IMR-90 (cell line): ENCODE results near the gene MAMDC4. TPM values are rescaled to one million over a fixed set of nuclear protein-coding genes. Genes with fewer than 3 reads are reported as not detected.

Source experiments
- ATAC-seq: fragments of 200-7000 bp; cut with Tn5 transposase; 2 replicates; pipeline ENCODE4 v1.9.1; 2020; ENCODE audit warnings: low read depth, mild to moderate bottlenecking, moderate library complexity
- BruUV-seq: library from RNA; stranded (reverse); fragments of 400-500 nt; replicated peaks from 2 replicates; lab custom pipeline; 2021; lab: Mats Ljungman, UMichigan
- CTCF ChIA-PET: fragments of 300-600 bp; formaldehyde crosslinking; extraction: SDS; loops from one replicate; lab custom pipeline; 2021; ENCODE audit warnings: antibody characterized with exemption; lab: Yijun Ruan, JAX
- POLR2A ChIA-PET: fragments of 300-600 bp; sonication (Branson Sonifier 250); formaldehyde crosslinking; loops from one replicate; lab custom pipeline; 2022; ENCODE audit warnings: antibody characterized with exemption; ENCODE audit not compliant: unreplicated experiment; lab: Charles Lee
- DNase-seq: peaks from one replicate; pipeline ENCODE4 v3.0.0; 2013
- H2AFZ ChIP-seq: replicated peaks from 2 replicates; pipeline ENCODE3; 2013; ENCODE audit warnings: low read length, mild to moderate bottlenecking; ENCODE audit not compliant: poor library complexity
- H2AK5ac ChIP-seq: 2 replicates; pipeline ENCODE4 v1.6.1; 2013; ENCODE audit warnings: low read depth, low read length, inconsistent platforms
- H2AK9ac ChIP-seq: replicated peaks from 2 replicates; pipeline ENCODE3; 2013; ENCODE audit warnings: mild to moderate bottlenecking, low read depth, low read length, moderate library complexity; ENCODE audit not compliant: poor library complexity
- H2BK120ac ChIP-seq: 2 replicates; pipeline ENCODE4 v1.6.1; 2013; ENCODE audit warnings: low read depth, low read length, inconsistent platforms
- H2BK15ac ChIP-seq: 3 replicates; pipeline ENCODE4 v1.6.1; 2013; ENCODE audit warnings: low read depth, low read length, inconsistent platforms
- H2BK20ac ChIP-seq: 2 replicates; pipeline ENCODE4 v1.6.1; 2013; ENCODE audit warnings: low read depth, mild to moderate bottlenecking, inconsistent platforms, low read length, moderate library complexity
- H2BK5ac ChIP-seq: 2 replicates; pipeline ENCODE4 v1.6.1; 2013; ENCODE audit warnings: mild to moderate bottlenecking, low read depth, low read length, inconsistent platforms; ENCODE audit not compliant: poor library complexity, severe bottlenecking
- H3K14ac ChIP-seq: replicated peaks from 2 replicates; pipeline ENCODE4 v1.6.1; 2013; ENCODE audit warnings: low read depth, low read length, inconsistent platforms
- H3K18ac ChIP-seq: 2 replicates; pipeline ENCODE4 v1.6.1; 2013; ENCODE audit warnings: low read depth, low read length, control low read depth
- H3K23ac ChIP-seq: 2 replicates; pipeline ENCODE4 v1.6.1; 2013; ENCODE audit warnings: low read depth, low read length, inconsistent platforms
- H3K27ac ChIP-seq: 2 replicates; pipeline ENCODE4 v1.5.1; 2013; ENCODE audit warnings: mild to moderate bottlenecking, control low read depth, low read length; ENCODE audit not compliant: insufficient read depth
- H3K27me3 ChIP-seq: 2 replicates; pipeline ENCODE4 v1.6.1; 2013; ENCODE audit warnings: low read length; ENCODE audit not compliant: control insufficient read depth, insufficient read depth
- H3K36me3 ChIP-seq: 2 replicates; pipeline ENCODE4 v1.6.1; 2013; ENCODE audit warnings: low read length, mixed read lengths; ENCODE audit not compliant: control insufficient read depth, insufficient read depth
- H3K4ac ChIP-seq: 2 replicates; pipeline ENCODE4 v1.6.1; 2013; ENCODE audit warnings: low read depth, low read length, inconsistent platforms
- H3K4me1 ChIP-seq: 2 replicates; pipeline ENCODE4 v1.6.1; 2013; ENCODE audit warnings: low read length, mixed read lengths; ENCODE audit not compliant: control insufficient read depth, insufficient read depth
- H3K4me2 ChIP-seq: 2 replicates; pipeline ENCODE4 v1.6.1; 2013; ENCODE audit warnings: low read depth, mild to moderate bottlenecking, control low read depth, low read length, moderate library complexity
- H3K4me3 ChIP-seq: 2 replicates; pipeline ENCODE4 v1.5.1; 2013; ENCODE audit warnings: low read depth, mild to moderate bottlenecking, control low read depth, low read length, moderate library complexity; ENCODE audit not compliant: insufficient read depth
- H3K56ac ChIP-seq: 2 replicates; pipeline ENCODE4 v1.6.1; 2013; ENCODE audit warnings: low read length, inconsistent platforms; ENCODE audit not compliant: insufficient read depth; ENCODE audit errors: extremely low read depth
- H3K79me1 ChIP-seq, 2 experiments: 2 replicates each; pipeline ENCODE4 v1.6.1; 2013; ENCODE audit warnings: low read length in 2 of 2, inconsistent platforms in 1 of 2, low read depth in 1 of 2
- H3K9ac ChIP-seq: 2 replicates; pipeline ENCODE4 v1.6.1; 2013; ENCODE audit warnings: low read depth, low read length, control low read depth
- H3K9me1 ChIP-seq: 2 replicates; pipeline ENCODE4 v1.6.1; 2013; ENCODE audit warnings: low read length, inconsistent platforms; ENCODE audit not compliant: insufficient read depth
- H3K9me3 ChIP-seq: 2 replicates; pipeline ENCODE4 v1.6.1; 2013; ENCODE audit warnings: low read length; ENCODE audit not compliant: control insufficient read depth, insufficient read depth
- H4K20me1 ChIP-seq: 2 replicates; pipeline ENCODE4 v1.6.1; 2013; ENCODE audit warnings: low read length, inconsistent platforms; ENCODE audit not compliant: insufficient read depth
- H4K5ac ChIP-seq: 2 replicates; pipeline ENCODE4 v1.6.1; 2013; ENCODE audit warnings: mild to moderate bottlenecking, low read depth, low read length, control low read depth
- H4K8ac ChIP-seq, 2 experiments: 2 replicates each; pipeline ENCODE4 v1.6.1; 2013; ENCODE audit warnings: low read depth in 2 of 2, low read length in 2 of 2, control low read depth in 1 of 2, inconsistent platforms in 1 of 2
- H4K91ac ChIP-seq: 2 replicates; pipeline ENCODE4 v1.6.1; 2013; ENCODE audit warnings: low read depth, low read length, inconsistent platforms; ENCODE audit not compliant: insufficient read depth
- BHLHE40 ChIP-seq: fragments of 150-350 bp; IDR thresholded peaks from 2 replicates; pipeline ENCODE4 v1.6.1; 2016; ENCODE audit warnings: mild to moderate bottlenecking, low read depth, low read length
- ELK1 ChIP-seq: fragments of 150-350 bp; IDR thresholded peaks from 2 replicates; pipeline ENCODE4 v1.6.1; 2016; ENCODE audit warnings: low read depth, mild to moderate bottlenecking, low read length, moderate library complexity, borderline replicate concordance
- FOS ChIP-seq: fragments of 150-350 bp; IDR thresholded peaks from 2 replicates; pipeline ENCODE4 v1.6.1; 2016; ENCODE audit warnings: low read depth, low read length
- MAFK ChIP-seq: IDR thresholded peaks from 2 replicates; pipeline ENCODE4 v1.6.1; 2012; ENCODE audit warnings: low read depth, low read length, improper control_type of control experiment
- MAZ ChIP-seq: IDR thresholded peaks from 2 replicates; pipeline ENCODE4 v1.6.1; 2012; ENCODE audit warnings: low read depth, mild to moderate bottlenecking, low read length, improper control_type of control experiment, moderate library complexity, borderline replicate concordance
- MXI1 ChIP-seq: IDR thresholded peaks from 2 replicates; pipeline ENCODE4 v1.6.1; 2012; ENCODE audit warnings: low read depth, mild to moderate bottlenecking, low read length, moderate library complexity, borderline replicate concordance
- NFE2L2 ChIP-seq: fragments of 150-350 bp; IDR thresholded peaks from 2 replicates; pipeline ENCODE4 v1.6.1; 2016; ENCODE audit warnings: low read depth, mild to moderate bottlenecking, low read length
- POLR2A ChIP-seq: IDR thresholded peaks from 2 replicates; pipeline ENCODE4 v1.6.1; 2012; ENCODE audit warnings: mild to moderate bottlenecking, low read depth, low read length
- RCOR1 ChIP-seq: IDR thresholded peaks from 2 replicates; pipeline ENCODE4 v1.6.1; 2012; ENCODE audit warnings: mild to moderate bottlenecking, low read length, improper control_type of control experiment; ENCODE audit not compliant: insufficient replicate concordance
- RFX5 ChIP-seq: IDR thresholded peaks from 2 replicates; pipeline ENCODE4 v1.8.0; 2012; ENCODE audit warnings: low read depth, mild to moderate bottlenecking, low read length, moderate library complexity
- SMC3 ChIP-seq: fragments of 150-350 bp; IDR thresholded peaks from 2 replicates; pipeline ENCODE4 v1.6.1; 2016; ENCODE audit warnings: low read depth, mild to moderate bottlenecking, antibody characterized with exemption, low read length, moderate library complexity
- USF2 ChIP-seq: fragments of 150-350 bp; IDR thresholded peaks from 2 replicates; pipeline ENCODE4 v1.6.1; 2017; ENCODE audit warnings: mild to moderate bottlenecking, antibody characterized with exemption, low read length, low read depth
- WGBS, 2 experiments: methylation state at CpG; one replicate each; pipeline versions ENCODE4 v1.1.5 to v1.1.7; 2013; ENCODE audit warnings: missing lambda C conversion rate in 2 of 2; ENCODE audit not compliant: insufficient read length in 1 of 2; ENCODE audit errors: extremely low coverage in 2 of 2; 5-methylcytosine and 5-hydroxymethylcytosine counted together
- dilution Hi-C: fragments of 300-500 bp; cut with HindIII; formaldehyde crosslinking; loops from one replicate; pipeline ENCODE4 v1.14.3; 2018; ENCODE audit warnings: low sequenced_read_pairs; ENCODE audit not compliant: unreplicated experiment
- in situ Hi-C: fragments of 300-500 bp; cut with MboI; formaldehyde crosslinking; loops from 3 replicates; pipeline ENCODE4 v1.14.3; 2019; ENCODE audit warnings: low sequenced_read_pairs, inconsistent platforms, mixed read lengths
- intact Hi-C: fragments of 100-400 bp; cut with micrococcal nuclease; formaldehyde crosslinking; loops from 2 replicates; pipeline ENCODE4 v1.10.0; 2022
- polyA plus RNA-seq, 3 experiments: library from polyadenylated mRNA; depleted of rRNA; stranded (reverse); fragments of >200 nt; gene quantifications; 2 replicates each; pipeline ENCODE4 v1.2.3, GENCODE V29; 2012; ENCODE audit warnings: low replicate concordance in 1 of 3
- total RNA-seq: library from RNA; depleted of rRNA; stranded (reverse); fragments of >200 nt; gene quantifications from 2 replicates; pipeline ENCODE4 v1.2.3, GENCODE V29; 2012
- TF ChIP-seq, protein P1 (sequence below): conservative IDR thresholded peaks from 2 replicates; pipeline ENCODE4 v1.5.1; 2012; ENCODE audit warnings: mild to moderate bottlenecking, low read depth, low read length, improper control_type of control experiment

The MAMDC4 gene
- total and polyA plus RNA-seq, 2 of the 4 experiments (the other 2 are of a cell fraction): 0.18 to 3.5 TPM

DNA sequence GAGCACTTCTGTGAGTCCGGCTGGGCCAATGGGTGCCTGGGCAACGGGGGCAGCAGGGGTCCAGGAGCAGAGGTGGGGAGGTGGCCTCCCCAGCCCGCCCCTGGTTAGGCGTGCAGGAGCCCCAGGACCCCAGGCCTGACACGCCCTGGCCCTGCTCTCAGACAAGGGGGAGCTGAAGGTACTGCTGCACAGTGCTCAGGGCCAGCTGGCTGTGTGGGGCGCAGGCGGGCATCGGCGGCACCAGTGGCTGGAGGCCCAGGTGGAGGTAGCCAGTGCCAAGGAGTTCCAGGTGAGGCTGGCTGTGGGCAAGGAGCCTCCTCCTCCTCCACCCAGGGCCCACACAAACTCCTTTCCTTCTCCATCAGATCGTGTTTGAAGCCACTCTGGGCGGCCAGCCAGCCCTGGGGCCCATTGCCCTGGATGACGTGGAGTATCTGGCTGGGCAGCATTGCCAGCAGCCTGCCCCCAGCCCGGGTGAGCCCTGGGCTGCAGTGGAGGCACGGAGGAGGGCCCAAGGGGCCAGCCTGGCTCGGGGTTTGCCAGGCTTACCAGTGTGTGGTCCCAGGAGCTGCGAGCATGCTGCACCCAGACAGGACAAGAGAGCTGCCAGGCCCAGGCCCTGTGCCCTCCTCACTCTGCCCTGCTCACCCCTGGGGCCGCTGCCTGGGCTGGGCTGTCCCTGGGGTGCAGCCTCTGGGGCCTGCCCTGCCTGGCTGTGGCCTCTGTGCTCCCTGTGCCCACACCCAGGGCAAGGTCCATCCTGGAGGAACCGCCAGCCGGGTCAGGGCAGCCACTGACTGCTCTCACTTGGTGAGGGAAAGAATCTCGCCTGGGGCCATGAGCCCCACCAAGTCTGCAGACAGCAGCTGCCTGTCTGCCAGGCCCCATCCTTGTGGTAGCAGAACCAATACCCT, 7.0 kb downstream of the MAMDC4 start:
- H2BK15ac ChIP-seq: no peak overlapping the region
- peaks cover 5 to 30% of the 10 kb centered on the region in 2 experiments for H3K79me1 ChIP-seq
- no peak overlapping the region for H3K14ac ChIP-seq
- WGBS, 2 experiments: 83% methylated on average over 11 of the region's 20 CpGs; no CpG with 5 or more reads in 1 of the 2 experiments
- no peak overlapping the region for H3K9ac ChIP-seq
- in situ Hi-C loops: no loop called here
- no peak overlapping the region for H2AFZ ChIP-seq
- H3K27ac ChIP-seq: 0 out of 2 replicates have a peak overlapping the region, but pooled peaks have one; percentile 7
- intact Hi-C loops: no loop called here
- no peaks in the 10 kb centered on the region for H3K27me3 ChIP-seq
- no peak overlapping the region for H4K91ac ChIP-seq
- peak; percentile 55 for ATAC-seq
- no peak overlapping the region for H2AK5ac ChIP-seq
- no peak overlapping the region for H2BK120ac ChIP-seq
- peaks cover 5% of the 10 kb centered on the region; the same call in 1 of the 2 replicates for H4K20me1 ChIP-seq
- H3K36me3 ChIP-seq: peaks cover 35% of the 10 kb centered on the region
- BruUV-seq: no TSS peak
- no peak overlapping the region for H4K5ac ChIP-seq
- CTCF ChIA-PET: no interaction called here
- H3K56ac ChIP-seq: no peak overlapping the region
- H2AK9ac ChIP-seq: peak overlapping the region; percentile 23
- peak; percentile 51 for DNase-seq
- TF ChIP-seq RFX5: no peak
- no peak for TF ChIP-seq USF2
- TF ChIP-seq RCOR1: no peak
- no peak for TF ChIP-seq MAZ
- no peak for TF ChIP-seq ELK1
- TF ChIP-seq, protein P1, sequence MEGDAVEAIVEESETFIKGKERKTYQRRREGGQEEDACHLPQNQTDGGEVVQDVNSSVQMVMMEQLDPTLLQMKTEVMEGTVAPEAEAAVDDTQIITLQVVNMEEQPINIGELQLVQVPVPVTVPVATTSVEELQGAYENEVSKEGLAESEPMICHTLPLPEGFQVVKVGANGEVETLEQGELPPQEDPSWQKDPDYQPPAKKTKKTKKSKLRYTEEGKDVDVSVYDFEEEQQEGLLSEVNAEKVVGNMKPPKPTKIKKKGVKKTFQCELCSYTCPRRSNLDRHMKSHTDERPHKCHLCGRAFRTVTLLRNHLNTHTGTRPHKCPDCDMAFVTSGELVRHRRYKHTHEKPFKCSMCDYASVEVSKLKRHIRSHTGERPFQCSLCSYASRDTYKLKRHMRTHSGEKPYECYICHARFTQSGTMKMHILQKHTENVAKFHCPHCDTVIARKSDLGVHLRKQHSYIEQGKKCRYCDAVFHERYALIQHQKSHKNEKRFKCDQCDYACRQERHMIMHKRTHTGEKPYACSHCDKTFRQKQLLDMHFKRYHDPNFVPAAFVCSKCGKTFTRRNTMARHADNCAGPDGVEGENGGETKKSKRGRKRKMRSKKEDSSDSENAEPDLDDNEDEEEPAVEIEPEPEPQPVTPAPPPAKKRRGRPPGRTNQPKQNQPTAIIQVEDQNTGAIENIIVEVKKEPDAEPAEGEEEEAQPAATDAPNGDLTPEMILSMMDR: no peak
- no peak for TF ChIP-seq MXI1
- no peak for TF ChIP-seq MAFK
- TF ChIP-seq SMC3: no peak
- no peak for TF ChIP-seq FOS
- TF ChIP-seq POLR2A: no peak
- no peak for TF ChIP-seq NFE2L2
- TF ChIP-seq BHLHE40: no peak
- H3K4ac ChIP-seq: no peak overlapping the region
- no peak overlapping the region for H4K8ac ChIP-seq
- H3K23ac ChIP-seq: no peak overlapping the region
- no peak overlapping the region for H3K4me2 ChIP-seq
- no peaks in the 10 kb centered on the region for H3K9me1 ChIP-seq
- H2BK20ac ChIP-seq: no peak overlapping the region
- no peak overlapping the region for H3K4me3 ChIP-seq
- dilution Hi-C loops: no loop called here
- peaks cover 8% of the 10 kb centered on the region for H3K4me1 ChIP-seq
- POLR2A ChIA-PET: interaction anchor here (0.6 kb wide), 1 partner anchor 76 kb away, joined by 3 read pairs; no protein-coding TSS in a partner anchor
- no peaks in the 10 kb centered on the region for H3K9me3 ChIP-seq
- peak overlapping the region; percentile 40 for H2BK5ac ChIP-seq
- no peak overlapping the region for H3K18ac ChIP-seq
